ENCODE measurements around the gene AKAP6.

AKAP6 gene

DNA sequence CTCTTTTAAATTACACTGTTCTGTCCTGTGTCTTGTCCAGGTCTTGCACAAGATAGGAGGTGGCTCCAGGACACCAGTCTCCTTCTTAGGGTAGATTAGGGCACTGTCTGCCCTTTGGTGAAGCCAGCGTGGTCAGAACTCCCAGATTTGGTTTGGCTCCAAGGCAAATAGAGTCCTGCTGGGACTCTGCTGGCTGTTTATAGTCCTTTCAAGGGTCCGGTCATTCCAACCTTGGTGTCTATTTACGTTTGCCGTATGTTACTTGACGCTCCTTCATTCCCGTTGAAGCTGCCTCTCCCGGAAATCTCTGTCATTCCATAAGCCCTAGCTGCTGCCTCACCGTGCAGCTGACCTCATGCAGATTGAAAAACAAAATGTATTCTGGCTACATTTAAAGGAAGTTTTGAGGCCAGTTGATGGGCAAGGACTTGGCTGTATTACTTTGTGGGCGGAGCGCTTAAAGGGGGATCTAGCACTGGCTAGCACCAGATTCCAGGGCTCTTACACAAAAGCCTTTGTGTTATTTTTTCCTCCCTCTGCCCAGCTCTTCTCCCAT, 180.6 kb downstream of the AKAP6 start:
- peak overlapping the region; percentile 6 for H3K27ac ChIP-seq (ENCODE audit: low read depth, low read length, severe bottlenecking)
- no peaks in the 10 kb centered on the region for H3K9me3 ChIP-seq (ENCODE audit: control insufficient read depth, low read length)
- no peak overlapping the region for H3K4me3 ChIP-seq (ENCODE audit: extremely low read depth, insufficient read depth, low read length, poor library complexity, severe bottlenecking)
- 89 to 97% methylated on average over 9 to 10 of the region's 10 CpGs for WGBS, 2 experiments (ENCODE audit: insufficient coverage in 2 of 2)
- peaks cover 11% of the 10 kb centered on the region for H3K4me1 ChIP-seq (ENCODE audit: control insufficient read depth, insufficient read depth, low read length, poor library complexity, severe bottlenecking)
- no peaks in the 10 kb centered on the region for H3K36me3 ChIP-seq (ENCODE audit: control insufficient read depth, insufficient read depth, low read length)

DNA sequence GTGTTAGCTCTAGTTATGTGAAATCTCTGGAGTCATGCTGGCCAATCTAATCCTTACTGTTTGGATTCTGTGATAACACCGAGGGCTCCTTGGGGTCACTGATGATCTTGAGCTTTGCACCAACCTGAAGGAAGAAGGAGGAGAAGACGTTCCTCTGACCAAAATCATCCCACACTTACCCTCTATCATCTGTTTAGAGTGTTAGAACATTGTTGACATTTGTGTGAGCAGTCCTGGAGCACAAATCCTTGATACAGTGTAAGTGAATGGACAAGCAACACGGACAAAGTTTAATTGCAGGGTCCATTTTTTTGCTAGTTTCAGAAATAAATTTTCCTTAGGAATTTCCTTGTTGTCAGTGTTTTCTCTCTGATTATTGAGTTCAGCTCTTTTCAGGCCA, 181.7 kb downstream of the AKAP6 start:
- H3K27ac ChIP-seq (ENCODE audit: low read depth, low read length, severe bottlenecking), result no peak overlapping the region
- peaks cover 11% of the 10 kb centered on the region for H3K4me1 ChIP-seq (ENCODE audit: control insufficient read depth, insufficient read depth, low read length, poor library complexity, severe bottlenecking)
- H3K36me3 ChIP-seq (ENCODE audit: control insufficient read depth, insufficient read depth, low read length), result no peaks in the 10 kb centered on the region
- 75 to 88% methylated on average over 1 of the region's 3 CpGs for WGBS, 2 experiments (ENCODE audit: insufficient coverage in 2 of 2)
- H3K4me3 ChIP-seq (ENCODE audit: extremely low read depth, insufficient read depth, low read length, poor library complexity, severe bottlenecking), result no peak overlapping the region
- no peaks in the 10 kb centered on the region for H3K9me3 ChIP-seq (ENCODE audit: control insufficient read depth, low read length)

- WGBS, 2 experiments (ENCODE audit: insufficient coverage in 2 of 2), result 91% methylated on average over 1 of the region's 3 CpGs; no CpG with 5 or more reads in 1 of the 2 experiments
These were observed 183.2 kb downstream of the AKAP6 start for GRCh38 chr14:32512348-32512747.

GRCh38 chr14:32512813-32513212, 183.7 kb downstream of the AKAP6 start:
- H3K4me1 ChIP-seq (ENCODE audit: control insufficient read depth, insufficient read depth, low read length, poor library complexity, severe bottlenecking), result peaks cover 11% of the 10 kb centered on the region
- H3K27ac ChIP-seq (ENCODE audit: low read depth, low read length, severe bottlenecking), result no peak overlapping the region
- no peaks in the 10 kb centered on the region for H3K9me3 ChIP-seq (ENCODE audit: control insufficient read depth, low read length)
- H3K36me3 ChIP-seq (ENCODE audit: control insufficient read depth, insufficient read depth, low read length), result no peaks in the 10 kb centered on the region
- no peak overlapping the region for H3K4me3 ChIP-seq (ENCODE audit: extremely low read depth, insufficient read depth, low read length, poor library complexity, severe bottlenecking)

More at GRCh38 chr14:32512348-32512747, 183.2 kb downstream of the AKAP6 start:
- H3K36me3 ChIP-seq (ENCODE audit: control insufficient read depth, insufficient read depth, low read length), result no peaks in the 10 kb centered on the region
- H3K9me3 ChIP-seq (ENCODE audit: control insufficient read depth, low read length), result no peaks in the 10 kb centered on the region
- H3K4me3 ChIP-seq (ENCODE audit: extremely low read depth, insufficient read depth, low read length, poor library complexity, severe bottlenecking), result no peak overlapping the region
- H3K4me1 ChIP-seq (ENCODE audit: control insufficient read depth, insufficient read depth, low read length, poor library complexity, severe bottlenecking), result peaks cover 11% of the 10 kb centered on the region
- no peak overlapping the region for H3K27ac ChIP-seq (ENCODE audit: low read depth, low read length, severe bottlenecking)

- H3K27ac ChIP-seq (ENCODE audit: low read depth, low read length, severe bottlenecking), result no peak overlapping the region
- no peaks in the 10 kb centered on the region for H3K36me3 ChIP-seq (ENCODE audit: control insufficient read depth, insufficient read depth, low read length)
- no peak overlapping the region for H3K4me3 ChIP-seq (ENCODE audit: extremely low read depth, insufficient read depth, low read length, poor library complexity, severe bottlenecking)
- H3K9me3 ChIP-seq (ENCODE audit: control insufficient read depth, low read length), result no peaks in the 10 kb centered on the region
- H3K4me1 ChIP-seq (ENCODE audit: control insufficient read depth, insufficient read depth, low read length, poor library complexity, severe bottlenecking), result peaks cover 11% of the 10 kb centered on the region
- WGBS, 2 experiments (ENCODE audit: insufficient coverage in 2 of 2), result no CpG with 5 or more reads among the region's 1 CpG
These were observed 184.5 kb downstream of the AKAP6 start for GRCh38 chr14:32513571-32514009.

DNA sequence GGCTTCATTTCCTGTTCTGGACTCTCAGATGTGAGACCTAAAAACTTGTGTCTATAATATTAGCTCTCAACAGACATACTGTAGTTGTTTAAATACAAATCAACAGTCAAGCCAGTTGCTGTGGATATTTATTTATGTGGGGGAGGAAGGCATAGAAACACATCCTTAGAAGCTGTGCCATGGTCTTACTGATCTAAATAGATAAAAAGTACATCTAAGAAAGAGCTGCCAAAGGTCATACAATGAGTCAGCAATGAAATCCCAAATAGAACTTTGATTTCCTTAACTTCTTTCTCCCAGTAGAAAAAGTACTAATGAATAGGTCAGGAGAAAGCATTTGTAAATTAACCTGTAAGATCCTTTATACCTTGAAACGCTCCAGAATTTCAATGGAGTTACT, 185.1 kb downstream of the AKAP6 start:
- no CpG with 5 or more reads among the region's 1 CpG for WGBS, 2 experiments (ENCODE audit: insufficient coverage in 2 of 2)
- no peak overlapping the region for H3K4me3 ChIP-seq (ENCODE audit: extremely low read depth, insufficient read depth, low read length, poor library complexity, severe bottlenecking)
- H3K9me3 ChIP-seq (ENCODE audit: control insufficient read depth, low read length), result no peaks in the 10 kb centered on the region
- H3K36me3 ChIP-seq (ENCODE audit: control insufficient read depth, insufficient read depth, low read length), result no peaks in the 10 kb centered on the region
- H3K4me1 ChIP-seq (ENCODE audit: control insufficient read depth, insufficient read depth, low read length, poor library complexity, severe bottlenecking), result peaks cover 11% of the 10 kb centered on the region
- no peak overlapping the region for H3K27ac ChIP-seq (ENCODE audit: low read depth, low read length, severe bottlenecking)

- Histone ChIP-seq H3K36me3 (ENCODE audit: control insufficient read depth, insufficient read depth, low read length) (no peaks in the 10 kb centered on the region), H3K4me1 (ENCODE audit: control insufficient read depth, insufficient read depth, low read length, poor library complexity, severe bottlenecking) (peaks cover 9% of the 10 kb centered on the region), H3K27ac (ENCODE audit: low read depth, low read length, severe bottlenecking) (no peak overlapping the region), H3K4me3 (ENCODE audit: extremely low read depth, insufficient read depth, low read length, poor library complexity, severe bottlenecking) (no peak overlapping the region), H3K9me3 (ENCODE audit: control insufficient read depth, low read length) (no peaks in the 10 kb centered on the region)
These were observed 185.6 kb downstream of the AKAP6 start for GRCh38 chr14:32514681-32515080.

DNA sequence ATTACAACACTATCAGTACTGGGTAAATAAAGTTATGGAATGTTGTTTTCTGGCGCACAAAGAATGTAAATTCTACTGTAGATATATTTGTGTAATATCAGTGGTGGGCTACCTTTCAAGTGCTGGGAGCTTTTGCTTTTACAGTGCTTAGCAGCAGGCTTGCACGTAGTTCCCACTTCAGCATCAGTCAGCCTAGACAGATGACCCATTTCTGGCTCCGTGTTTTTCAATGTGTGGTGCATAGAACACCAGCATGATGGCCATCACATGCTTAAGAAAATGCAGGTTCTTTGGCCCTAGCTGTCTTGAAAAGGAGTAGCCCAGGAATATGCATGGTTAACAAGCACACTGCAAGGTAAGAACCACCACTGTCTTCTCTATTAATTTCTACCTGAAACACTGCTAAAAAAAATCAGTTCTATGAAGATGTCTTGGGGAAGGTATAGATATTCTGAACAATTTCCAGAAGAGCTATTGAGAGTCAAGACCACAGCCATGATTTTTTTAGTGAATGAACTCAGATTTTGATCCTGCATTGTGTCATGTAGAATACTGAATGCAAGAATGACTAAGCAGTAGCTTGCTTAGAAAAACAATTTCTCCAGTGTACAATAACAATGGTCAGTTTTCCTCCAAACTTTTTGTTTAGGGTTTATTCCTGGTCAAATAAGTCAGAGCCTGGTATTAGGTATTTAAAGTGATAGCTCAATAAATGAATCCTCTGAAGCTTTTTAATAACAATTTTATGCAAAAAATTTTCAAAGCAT, 195.7 kb downstream of the AKAP6 start:
- no peaks in the 10 kb centered on the region for H3K9me3 ChIP-seq (ENCODE audit: control insufficient read depth, low read length)
- WGBS, 2 experiments (ENCODE audit: insufficient coverage in 2 of 2), result 78 to 92% methylated on average over 2 of the region's 3 CpGs
- H3K4me1 ChIP-seq (ENCODE audit: control insufficient read depth, insufficient read depth, low read length, poor library complexity, severe bottlenecking), result no peaks in the 10 kb centered on the region
- H3K27ac ChIP-seq (ENCODE audit: low read depth, low read length, severe bottlenecking), result no peak overlapping the region
- H3K4me3 ChIP-seq (ENCODE audit: extremely low read depth, insufficient read depth, low read length, poor library complexity, severe bottlenecking), result no peak overlapping the region
- no peaks in the 10 kb centered on the region for H3K36me3 ChIP-seq (ENCODE audit: control insufficient read depth, insufficient read depth, low read length)

- Histone ChIP-seq H3K9me3 (ENCODE audit: control insufficient read depth, low read length) (no peaks in the 10 kb centered on the region), H3K4me1 (ENCODE audit: control insufficient read depth, insufficient read depth, low read length, poor library complexity, severe bottlenecking) (no peaks in the 10 kb centered on the region), H3K27ac (ENCODE audit: low read depth, low read length, severe bottlenecking) (no peak overlapping the region), H3K4me3 (ENCODE audit: extremely low read depth, insufficient read depth, low read length, poor library complexity, severe bottlenecking) (no peak overlapping the region), H3K36me3 (ENCODE audit: control insufficient read depth, insufficient read depth, low read length) (no peaks in the 10 kb centered on the region)
- WGBS, 2 experiments (ENCODE audit: insufficient coverage in 2 of 2), result no CpG with 5 or more reads among the region's 2 CpGs
These were observed 196.5 kb downstream of the AKAP6 start for GRCh38 chr14:32525591-32525990.

DNA sequence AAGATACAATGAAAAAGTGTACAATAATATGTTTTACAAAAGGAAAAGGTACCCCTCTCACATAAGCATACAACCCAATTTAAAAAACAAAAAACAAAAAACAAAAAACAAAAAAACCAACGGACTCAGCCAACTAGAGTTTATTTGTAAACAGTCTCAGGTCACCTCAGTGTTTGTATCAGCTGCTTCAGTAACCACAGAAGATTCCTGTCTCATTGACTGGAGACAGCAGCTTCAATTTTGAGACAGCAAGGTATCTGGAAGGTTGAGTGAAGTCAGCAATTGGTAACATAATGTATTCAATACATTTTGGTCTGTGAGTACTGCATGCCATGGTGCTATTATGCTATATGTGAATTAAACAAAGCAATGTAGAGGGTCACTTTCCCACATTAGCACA, 201.7 kb downstream of the AKAP6 start:
- no peaks in the 10 kb centered on the region for H3K36me3 ChIP-seq (ENCODE audit: control insufficient read depth, insufficient read depth, low read length)
- no peak overlapping the region for H3K4me3 ChIP-seq (ENCODE audit: extremely low read depth, insufficient read depth, low read length, poor library complexity, severe bottlenecking)
- no peaks in the 10 kb centered on the region for H3K4me1 ChIP-seq (ENCODE audit: control insufficient read depth, insufficient read depth, low read length, poor library complexity, severe bottlenecking)
- WGBS, 2 experiments (ENCODE audit: insufficient coverage in 2 of 2), result 50 to 56% methylated on average over 1 of the region's 1 CpG
- H3K9me3 ChIP-seq (ENCODE audit: control insufficient read depth, low read length), result no peaks in the 10 kb centered on the region
- no peak overlapping the region for H3K27ac ChIP-seq (ENCODE audit: low read depth, low read length, severe bottlenecking)

DNA sequence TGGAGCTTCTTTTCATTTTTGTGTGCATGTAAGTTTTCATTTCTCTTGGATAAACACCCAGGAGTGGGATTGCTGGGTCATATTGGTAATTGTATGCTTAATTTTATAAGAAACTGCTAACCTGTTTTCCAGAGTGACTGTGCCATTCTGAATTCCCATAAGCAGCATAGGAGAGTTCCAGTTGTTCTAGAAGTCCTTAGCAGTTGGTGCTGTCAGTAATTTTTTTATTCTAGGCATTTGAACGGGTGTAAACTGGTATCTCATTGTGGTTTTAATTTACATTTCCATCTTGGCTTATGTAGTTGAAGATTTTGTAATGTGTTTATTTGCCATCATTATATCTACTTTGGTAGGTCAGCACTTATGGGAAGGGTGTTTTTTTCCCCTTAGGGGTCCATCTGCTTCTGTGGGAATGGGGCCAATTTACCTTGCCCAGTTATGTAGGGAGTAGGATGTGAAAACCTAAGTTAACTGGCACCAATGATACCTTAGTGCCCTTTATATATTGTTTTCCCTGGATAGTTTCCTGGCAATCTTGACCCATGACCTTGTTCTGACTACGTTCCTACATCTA, 202.9 kb downstream of the AKAP6 start:
- 80 to 83% methylated on average over 1 of the region's 2 CpGs for WGBS, 2 experiments (ENCODE audit: insufficient coverage in 2 of 2)
- H3K36me3 ChIP-seq (ENCODE audit: control insufficient read depth, insufficient read depth, low read length), result no peaks in the 10 kb centered on the region
- no peak overlapping the region for H3K4me3 ChIP-seq (ENCODE audit: extremely low read depth, insufficient read depth, low read length, poor library complexity, severe bottlenecking)
- no peak overlapping the region for H3K27ac ChIP-seq (ENCODE audit: low read depth, low read length, severe bottlenecking)
- H3K9me3 ChIP-seq (ENCODE audit: control insufficient read depth, low read length), result no peaks in the 10 kb centered on the region
- H3K4me1 ChIP-seq (ENCODE audit: control insufficient read depth, insufficient read depth, low read length, poor library complexity, severe bottlenecking), result no peaks in the 10 kb centered on the region

Measured in mesodermal cell (in vitro differentiated cells).